PC-3 (cell line): ENCODE measurements around the gene CCSER1. TPM values are rescaled to one million over a fixed set of nuclear protein-coding genes. Genes with fewer than 3 reads are reported as not detected.

ENCODE experiments used
- ATAC-seq: fragments of 200-7000 bp; cut with Tn5 transposase; 2 replicates; pipeline ENCODE4 v1.9.1; 2020; ENCODE audit warnings: mild to moderate bottlenecking, moderate library complexity
- BruUV-seq: library from RNA; stranded (reverse); fragments of 400-500 nt; replicated peaks from 2 replicates; lab custom pipeline; 2021; lab: Mats Ljungman, UMichigan
- CTCF ChIA-PET: fragments of 300-600 bp; sonication (Branson Sonifier 250); formaldehyde crosslinking; loops from one replicate; lab custom pipeline; 2022; ENCODE audit warnings: antibody characterized with exemption; lab: Charles Lee
- POLR2A ChIA-PET: fragments of 300-600 bp; sonication (Branson Sonifier 250); formaldehyde crosslinking; loops from one replicate; lab custom pipeline; 2022; ENCODE audit warnings: antibody characterized with exemption; ENCODE audit not compliant: unreplicated experiment; lab: Charles Lee
- DNase-seq: peaks from one replicate; pipeline ENCODE4 v3.0.0-alpha.2; 2015
- H2AFZ ChIP-seq: fragments of 300-600 bp; sonication (generic); 2 replicates; pipeline ENCODE4 v1.6.0; 2016; ENCODE audit warnings: antibody characterized with exemption, low read length
- H3F3A ChIP-seq: fragments of 300-600 bp; sonication (generic); one replicate; pipeline ENCODE4 v1.6.0; 2017; ENCODE audit warnings: antibody characterized with exemption, low read length, control low read depth, mild to moderate bottlenecking; ENCODE audit not compliant: unreplicated experiment
- H3K27ac ChIP-seq: fragments of 300-600 bp; sonication (generic); 2 replicates; pipeline ENCODE4 v1.5.1; 2016; ENCODE audit warnings: mild to moderate bottlenecking, low read length
- H3K27me3 ChIP-seq: fragments of 300-600 bp; sonication (generic); 2 replicates; pipeline ENCODE4 v1.6.1; 2016; ENCODE audit warnings: low read length, mixed read lengths
- H3K36me3 ChIP-seq: fragments of 300-600 bp; sonication (generic); 2 replicates; pipeline ENCODE4 v1.6.1; 2016; ENCODE audit warnings: low read depth, mixed run types, low read length, mixed read lengths
- H3K4me1 ChIP-seq: fragments of 300-600 bp; sonication (generic); 2 replicates; pipeline ENCODE4 v1.5.1; 2016; ENCODE audit warnings: low read length; ENCODE audit not compliant: insufficient read depth
- H3K4me2 ChIP-seq: fragments of 300-600 bp; sonication (generic); 2 replicates; pipeline ENCODE4 v1.6.0; 2016; ENCODE audit warnings: low read length
- H3K4me3 ChIP-seq: fragments of 300-600 bp; sonication (generic); 2 replicates; pipeline ENCODE4 v1.5.1; 2016; ENCODE audit warnings: mild to moderate bottlenecking, low read length, mixed read lengths
- H3K79me2 ChIP-seq: fragments of 300-600 bp; sonication (generic); 2 replicates; pipeline ENCODE4 v1.6.1; 2017; ENCODE audit warnings: low read length, mixed read lengths
- H3K9ac ChIP-seq: fragments of 300-600 bp; sonication (generic); 2 replicates; pipeline ENCODE4 v1.6.0; 2016; ENCODE audit warnings: mild to moderate bottlenecking, low read length
- H3K9me2 ChIP-seq: fragments of 300-600 bp; sonication (generic); replicated peaks from 2 replicates; pipeline ENCODE4 v1.6.1; 2016; ENCODE audit warnings: mixed run types, low read length, mixed read lengths
- H3K9me3 ChIP-seq: fragments of 300-600 bp; sonication (generic); 2 replicates; pipeline ENCODE4 v1.6.1; 2016; ENCODE audit warnings: low read length, mixed read lengths
- H4K20me1 ChIP-seq: fragments of 300-600 bp; sonication (generic); 2 replicates; pipeline ENCODE4 v1.6.1; 2016; ENCODE audit warnings: low read length, mixed read lengths
- EZH2 ChIP-seq: fragments of 300-600 bp; sonication (generic); IDR thresholded peaks from one replicate; pipeline ENCODE4 v1.6.1; 2017; ENCODE audit warnings: antibody characterized with exemption, mild to moderate bottlenecking, low read length; ENCODE audit not compliant: unreplicated experiment
- EZH2phosphoT487 ChIP-seq: fragments of 300-600 bp; sonication (generic); IDR thresholded peaks from 2 replicates; pipeline ENCODE4 v1.6.1; 2018; ENCODE audit warnings: mild to moderate bottlenecking, antibody characterized with exemption, low read length, borderline replicate concordance
- intact Hi-C: fragments of 100-400 bp; cut with micrococcal nuclease; formaldehyde crosslinking; loops from 2 replicates; pipeline ENCODE4 v1.9.0; 2023
- total RNA-seq: library from RNA; depleted of rRNA; stranded (reverse); fragments of >200 nt; gene quantifications from 2 replicates; pipeline ENCODE4 v1.2.3, GENCODE V29; 2014
- TF ChIP-seq, protein P1 (sequence below): fragments of 300-600 bp; sonication (generic); conservative IDR thresholded peaks from 2 replicates; pipeline ENCODE4 v1.5.1; 2017; ENCODE audit warnings: antibody characterized with exemption, low read depth, mild to moderate bottlenecking, low read length

Gene CCSER1
- total RNA-seq, 1 experiment from 2014 or later: 6.0 TPM

DNA sequence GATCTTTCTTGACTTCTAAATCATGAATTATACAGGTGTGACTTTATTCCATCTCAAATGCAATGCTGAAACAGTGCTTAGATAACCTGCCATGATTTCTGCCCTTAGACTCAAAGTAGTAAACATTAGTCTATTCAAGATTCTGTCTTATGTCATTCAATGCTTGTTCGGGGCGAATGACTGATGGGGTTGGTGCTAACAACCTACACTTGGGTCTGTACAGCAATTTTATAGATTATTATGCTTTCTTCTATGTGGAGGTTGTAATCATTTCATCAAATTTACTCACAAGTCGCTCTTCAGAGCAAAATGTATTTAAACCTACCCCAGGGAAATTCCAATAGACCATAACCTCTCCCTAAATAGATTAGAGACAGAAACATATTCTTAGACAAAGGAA lies 1155.0 kb downstream of the CCSER1 start:
- Histone ChIP-seq H3K9ac (no peak overlapping the region), H3K27ac (no peak overlapping the region), H2AFZ (no peak overlapping the region), H3K4me3 (no peak overlapping the region), H3K36me3 (no peaks in the 10 kb centered on the region), H3K9me2 (no peaks in the 10 kb centered on the region), H3K79me2 (no peaks in the 10 kb centered on the region), H4K20me1 (no peaks in the 10 kb centered on the region), H3K4me2 (no peak overlapping the region), H3F3A (no peaks in the 10 kb centered on the region), H3K9me3 (no peaks in the 10 kb centered on the region), H3K4me1 (no peaks in the 10 kb centered on the region), H3K27me3 (no peaks in the 10 kb centered on the region)
- DNase-seq (no peak), ATAC-seq (no peak)
- TF ChIP-seq EZH2: no peak
- BruUV-seq: no TSS peak
- intact Hi-C loops: no loop called here
- CTCF ChIA-PET: no interaction called here
- POLR2A ChIA-PET: no interaction called here

DNA sequence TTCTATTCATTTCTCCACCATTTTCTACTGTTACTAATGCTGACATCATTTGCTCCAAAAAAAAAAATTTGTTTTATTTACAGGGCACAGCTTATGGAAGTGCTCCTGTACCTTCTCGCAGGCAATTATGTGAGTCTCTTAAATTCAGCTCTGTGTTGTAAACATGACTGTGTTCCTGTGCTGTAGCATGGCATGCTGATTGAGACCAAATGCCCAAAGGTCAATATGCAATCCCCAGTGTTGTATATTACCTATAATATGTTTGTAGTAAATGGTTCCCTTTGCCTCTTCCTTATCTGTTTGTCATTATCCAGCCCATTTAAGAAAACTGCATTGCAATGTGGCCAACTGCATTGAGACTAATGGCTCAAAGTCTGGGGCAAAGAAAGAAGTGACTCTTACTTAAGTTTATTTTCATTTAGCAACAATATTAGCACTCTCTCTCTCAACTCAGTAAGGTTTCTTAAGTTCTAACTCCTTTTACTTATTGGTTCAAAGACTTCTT lies 1156.6 kb downstream of the CCSER1 start:
- H3K4me3 ChIP-seq: no peak overlapping the region
- TF ChIP-seq, protein P1, sequence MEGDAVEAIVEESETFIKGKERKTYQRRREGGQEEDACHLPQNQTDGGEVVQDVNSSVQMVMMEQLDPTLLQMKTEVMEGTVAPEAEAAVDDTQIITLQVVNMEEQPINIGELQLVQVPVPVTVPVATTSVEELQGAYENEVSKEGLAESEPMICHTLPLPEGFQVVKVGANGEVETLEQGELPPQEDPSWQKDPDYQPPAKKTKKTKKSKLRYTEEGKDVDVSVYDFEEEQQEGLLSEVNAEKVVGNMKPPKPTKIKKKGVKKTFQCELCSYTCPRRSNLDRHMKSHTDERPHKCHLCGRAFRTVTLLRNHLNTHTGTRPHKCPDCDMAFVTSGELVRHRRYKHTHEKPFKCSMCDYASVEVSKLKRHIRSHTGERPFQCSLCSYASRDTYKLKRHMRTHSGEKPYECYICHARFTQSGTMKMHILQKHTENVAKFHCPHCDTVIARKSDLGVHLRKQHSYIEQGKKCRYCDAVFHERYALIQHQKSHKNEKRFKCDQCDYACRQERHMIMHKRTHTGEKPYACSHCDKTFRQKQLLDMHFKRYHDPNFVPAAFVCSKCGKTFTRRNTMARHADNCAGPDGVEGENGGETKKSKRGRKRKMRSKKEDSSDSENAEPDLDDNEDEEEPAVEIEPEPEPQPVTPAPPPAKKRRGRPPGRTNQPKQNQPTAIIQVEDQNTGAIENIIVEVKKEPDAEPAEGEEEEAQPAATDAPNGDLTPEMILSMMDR: no peak
- TF ChIP-seq EZH2phosphoT487 (no peak), EZH2 (no peak)
- BruUV-seq: no TSS peak
- no peaks in the 10 kb centered on the region for H3K36me3 ChIP-seq
- intact Hi-C loops: no loop called here
- ChIA-PET POLR2A (no interaction called here), CTCF (no interaction called here)
- H3K9me3 ChIP-seq: no peaks in the 10 kb centered on the region
- no peaks in the 10 kb centered on the region for H3K9me2 ChIP-seq
- no peaks in the 10 kb centered on the region for H4K20me1 ChIP-seq
- no peaks in the 10 kb centered on the region for H3K27me3 ChIP-seq
- no peak overlapping the region for H3K4me2 ChIP-seq
- DNase-seq: no peak
- no peak overlapping the region for H2AFZ ChIP-seq
- no peak overlapping the region for H3K27ac ChIP-seq
- no peaks in the 10 kb centered on the region for H3K4me1 ChIP-seq
- H3K79me2 ChIP-seq: no peaks in the 10 kb centered on the region
- H3F3A ChIP-seq: no peaks in the 10 kb centered on the region
- ATAC-seq: no peak
- no peak overlapping the region for H3K9ac ChIP-seq

DNA sequence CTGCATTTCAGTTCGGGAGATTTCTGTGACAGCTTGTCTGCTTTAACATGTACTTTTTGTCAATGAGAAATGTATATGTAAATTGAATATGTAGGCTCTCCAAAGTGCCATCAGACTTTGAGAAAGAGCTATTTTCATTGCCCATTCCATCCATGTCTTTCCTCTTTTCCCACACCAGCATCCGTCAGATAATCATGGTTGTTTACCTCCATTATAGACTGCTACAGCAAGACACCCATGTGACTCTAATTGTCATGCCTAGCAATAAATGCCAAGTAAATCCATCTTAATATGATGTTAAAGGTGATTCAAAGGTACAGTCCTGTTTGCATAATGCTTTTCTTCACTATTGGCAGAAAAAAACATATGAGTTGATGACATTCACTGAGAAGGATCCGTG lies 1157.3 kb downstream of the CCSER1 start:
- no peak for DNase-seq
- no peaks in the 10 kb centered on the region for H3K4me1 ChIP-seq
- BruUV-seq: no TSS peak
- H3F3A ChIP-seq: no peaks in the 10 kb centered on the region
- H3K36me3 ChIP-seq: no peaks in the 10 kb centered on the region
- H3K79me2 ChIP-seq: no peaks in the 10 kb centered on the region
- TF ChIP-seq EZH2phosphoT487 (no peak), EZH2 (no peak)
- TF ChIP-seq, protein P1: no peak
- H3K27ac ChIP-seq: no peak overlapping the region
- CTCF ChIA-PET: no interaction called here
- no peak overlapping the region for H3K4me3 ChIP-seq
- no peak overlapping the region for H3K4me2 ChIP-seq
- H4K20me1 ChIP-seq: no peaks in the 10 kb centered on the region
- no peaks in the 10 kb centered on the region for H3K9me2 ChIP-seq
- H3K9me3 ChIP-seq: no peaks in the 10 kb centered on the region
- intact Hi-C loops: no loop called here
- ATAC-seq: no peak
- H2AFZ ChIP-seq: no peak overlapping the region
- H3K9ac ChIP-seq: no peak overlapping the region
- H3K27me3 ChIP-seq: no peaks in the 10 kb centered on the region
- POLR2A ChIA-PET: no interaction called here
